ENCODE data around the gene SAMD13. TPM values are rescaled to one million over a fixed set of nuclear protein-coding genes. Genes with fewer than 3 reads are reported as not detected.
A peak's percentile ranks its signal among the peaks of the same experiment; 100 is the strongest.

The SAMD13 gene
- total RNA-seq, 6 donors from 2014 or later: 0.71 to 1.9 (median 0.90) TPM; not detected in 2

DNA sequence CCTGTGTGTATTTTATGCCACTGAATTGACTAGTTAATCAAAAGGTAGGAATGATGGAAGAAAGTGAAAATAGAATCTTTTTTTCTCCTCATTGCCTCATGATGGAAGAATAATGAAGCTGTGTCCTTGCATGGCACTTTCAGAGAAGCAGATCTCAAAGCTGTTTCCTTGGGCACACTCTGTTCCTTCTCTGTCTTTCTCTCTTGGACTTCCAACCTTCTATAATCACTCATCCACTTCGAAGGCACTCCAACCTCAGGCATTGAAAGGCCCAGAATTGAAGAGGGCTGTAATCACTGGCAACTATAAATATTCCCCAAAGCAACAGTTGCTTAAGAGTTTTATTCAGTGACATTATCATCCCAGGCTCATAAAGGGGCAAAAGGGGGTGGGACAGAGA, 65.7 kb downstream of the SAMD13 start:
- no peaks in the 10 kb centered on the region for H3K9me3 ChIP-seq
- peak overlapping the region in 1 of 4 donors; percentile 49 for H3K27ac ChIP-seq
- no peaks in the 10 kb centered on the region for H3K36me3 ChIP-seq
- no peaks in the 10 kb centered on the region for H3K27me3 ChIP-seq
- TF ChIP-seq EP300 (IDR thresholded peaks at IDR 0.05) (no peak), POLR2A (IDR thresholded peaks at IDR 0.05) (no peak)
- TF ChIP-seq, protein P1, sequence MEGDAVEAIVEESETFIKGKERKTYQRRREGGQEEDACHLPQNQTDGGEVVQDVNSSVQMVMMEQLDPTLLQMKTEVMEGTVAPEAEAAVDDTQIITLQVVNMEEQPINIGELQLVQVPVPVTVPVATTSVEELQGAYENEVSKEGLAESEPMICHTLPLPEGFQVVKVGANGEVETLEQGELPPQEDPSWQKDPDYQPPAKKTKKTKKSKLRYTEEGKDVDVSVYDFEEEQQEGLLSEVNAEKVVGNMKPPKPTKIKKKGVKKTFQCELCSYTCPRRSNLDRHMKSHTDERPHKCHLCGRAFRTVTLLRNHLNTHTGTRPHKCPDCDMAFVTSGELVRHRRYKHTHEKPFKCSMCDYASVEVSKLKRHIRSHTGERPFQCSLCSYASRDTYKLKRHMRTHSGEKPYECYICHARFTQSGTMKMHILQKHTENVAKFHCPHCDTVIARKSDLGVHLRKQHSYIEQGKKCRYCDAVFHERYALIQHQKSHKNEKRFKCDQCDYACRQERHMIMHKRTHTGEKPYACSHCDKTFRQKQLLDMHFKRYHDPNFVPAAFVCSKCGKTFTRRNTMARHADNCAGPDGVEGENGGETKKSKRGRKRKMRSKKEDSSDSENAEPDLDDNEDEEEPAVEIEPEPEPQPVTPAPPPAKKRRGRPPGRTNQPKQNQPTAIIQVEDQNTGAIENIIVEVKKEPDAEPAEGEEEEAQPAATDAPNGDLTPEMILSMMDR (IDR thresholded peaks at IDR 0.05): no peak
- peak in 1 of 2 donors; percentile 31 for ATAC-seq (ENCODE audit: low FRiP score in 2 of 2)
- 76 to 79% methylated on average over 1 of the region's 1 CpG for whole genome bisulfite sequencing, 2 donors
- H3K4me1 ChIP-seq: peaks cover 4 to 14% (median 7%) of the 10 kb centered on the region in 4 donors
- no peak for DNase-seq
- H3K4me3 ChIP-seq: no peak overlapping the region

DNA sequence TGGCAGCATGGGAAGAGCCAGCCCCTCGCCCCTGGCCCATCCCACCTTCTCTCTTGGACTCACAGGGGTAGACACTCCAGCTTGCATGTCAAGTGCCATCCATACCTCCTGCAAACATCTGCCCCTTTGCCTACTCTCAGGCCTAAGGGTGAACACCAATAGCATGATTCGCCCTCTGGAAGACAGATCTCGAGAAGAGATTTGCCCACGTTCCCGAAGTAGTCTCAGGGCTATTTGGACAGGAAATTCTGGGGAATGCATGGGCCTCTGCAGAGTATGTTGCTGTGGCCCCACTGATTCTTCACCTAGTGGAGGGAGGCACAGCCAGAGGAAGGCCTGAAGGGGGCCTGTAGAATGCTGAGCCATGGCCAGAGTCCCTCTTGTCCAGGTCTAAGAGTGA, 66.9 kb downstream of the SAMD13 start:
- no peak overlapping the region for H3K4me3 ChIP-seq
- H3K9me3 ChIP-seq: no peaks in the 10 kb centered on the region
- H3K4me1 ChIP-seq: peaks cover 4 to 14% (median 7%) of the 10 kb centered on the region in 4 donors
- TF ChIP-seq POLR2AphosphoS5 (IDR thresholded peaks at IDR 0.05): no peak
- TF ChIP-seq POLR2A (IDR thresholded peaks at IDR 0.05): no peak
- TF ChIP-seq, protein P1 (IDR thresholded peaks at IDR 0.05): no peak
- TF ChIP-seq EP300 (IDR thresholded peaks at IDR 0.05): no peak
- no peaks in the 10 kb centered on the region for H3K27me3 ChIP-seq
- ATAC-seq (ENCODE audit: low FRiP score in 2 of 2) (no peak), DNase-seq (no peak)
- WGBS, 2 donors: 94 to 98% methylated on average over 5 of the region's 5 CpGs
- no peaks in the 10 kb centered on the region for H3K36me3 ChIP-seq
- no peak overlapping the region for H3K27ac ChIP-seq

DNA sequence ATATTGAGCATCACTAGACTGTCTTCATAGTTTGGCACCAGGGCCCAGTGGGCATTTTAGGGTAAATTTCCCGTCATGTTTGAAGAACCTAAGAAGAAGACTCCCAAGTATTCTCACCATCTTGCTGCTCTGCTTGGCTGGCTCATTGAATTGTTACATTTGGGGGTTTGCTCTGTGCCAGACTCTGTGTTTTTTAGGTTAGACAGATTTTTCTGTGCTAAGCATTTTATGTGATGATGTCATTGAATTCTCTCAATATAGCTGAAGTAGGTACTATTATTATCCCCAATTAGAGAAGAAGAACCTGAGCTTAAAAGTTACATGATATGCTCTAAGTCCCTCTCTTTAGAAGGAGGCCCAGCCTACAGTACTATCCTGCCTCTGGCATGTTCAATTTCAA, 68.8 kb downstream of the SAMD13 start:
- 70 to 84% methylated on average over 1 of the region's 1 CpG for WGBS, 2 donors
- TF ChIP-seq POLR2AphosphoS5 (IDR thresholded peaks at IDR 0.05): no peak
- TF ChIP-seq, protein P1 (IDR thresholded peaks at IDR 0.05): no peak
- TF ChIP-seq EP300 (IDR thresholded peaks at IDR 0.05): no peak
- no peak for TF ChIP-seq POLR2A (IDR thresholded peaks at IDR 0.05)
- DNase-seq (no peak), ATAC-seq (ENCODE audit: low FRiP score in 2 of 2) (no peak)
- Histone ChIP-seq H3K27ac (no peak overlapping the region), H3K4me1 (peaks cover 4 to 14% (median 7%) of the 10 kb centered on the region in 4 donors), H3K9me3 (no peaks in the 10 kb centered on the region), H3K36me3 (no peaks in the 10 kb centered on the region), H3K4me3 (no peak overlapping the region), H3K27me3 (no peaks in the 10 kb centered on the region)

DNA sequence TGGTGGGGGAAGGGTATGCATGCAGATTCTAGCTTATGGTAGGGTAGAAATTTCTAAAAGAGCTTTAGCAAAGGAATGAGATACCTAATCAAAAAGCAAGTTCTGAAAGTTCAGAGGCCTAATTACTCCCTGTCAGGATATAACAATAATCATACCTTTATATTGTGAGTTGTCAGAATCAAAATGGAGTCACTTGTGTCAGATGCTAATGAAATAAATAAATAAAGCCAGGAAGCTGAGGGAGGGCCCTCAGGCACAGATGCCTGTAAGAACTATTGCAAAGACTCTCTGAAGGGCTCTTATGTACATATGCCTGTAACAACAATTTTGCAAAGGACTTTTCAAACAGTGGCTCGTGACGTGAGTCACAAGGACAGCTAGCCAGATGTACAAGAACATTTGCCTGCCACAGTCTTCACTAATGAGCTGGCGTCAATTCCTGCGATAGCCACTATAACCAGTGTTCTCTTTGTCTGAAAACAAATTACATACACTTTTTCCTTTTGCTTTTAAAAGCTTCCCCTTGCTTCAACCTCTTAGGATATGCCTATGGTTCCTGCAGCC, 69.4 kb downstream of the SAMD13 start:
- Histone ChIP-seq H3K27ac (no peak overlapping the region), H3K36me3 (no peaks in the 10 kb centered on the region), H3K4me3 (no peak overlapping the region), H3K4me1 (peaks cover 3 to 12% (median 6%) of the 10 kb centered on the region in 4 donors), H3K9me3 (no peaks in the 10 kb centered on the region), H3K27me3 (no peaks in the 10 kb centered on the region)
- DNase-seq (peak in 1 of 2 donors; percentile 85), ATAC-seq (ENCODE audit: low FRiP score in 2 of 2) (no peak)
- no peak for TF ChIP-seq POLR2AphosphoS5 (IDR thresholded peaks at IDR 0.05)
- TF ChIP-seq POLR2A (IDR thresholded peaks at IDR 0.05): no peak
- peak in 1 of 4 donors; percentile 77 for TF ChIP-seq EP300 (IDR thresholded peaks at IDR 0.05)
- TF ChIP-seq, protein P1 (IDR thresholded peaks at IDR 0.05): no peak
- 64 to 77% methylated on average over 4 of the region's 4 CpGs for WGBS, 2 donors

Data from upper lobe of left lung (tissue), 6 donors.